Vagina (tissue), 2 donors: ENCODE results near the gene GADL1. TPM values are rescaled to one million over a fixed set of nuclear protein-coding genes. Genes with fewer than 3 reads are reported as not detected.

ENCODE experiments used
- DNase-seq, 2 donors: peaks; one replicate each; pipeline ENCODE4 v3.0.0-alpha.2; 2017; ENCODE audit errors: extremely low spot score in 2 of 2
- H3K27ac ChIP-seq: fragments of 200-600 bp; sonication (generic); one replicate; pipeline ENCODE4 v1.5.1; 2019
- H3K27me3 ChIP-seq: fragments of 200-600 bp; sonication (generic); one replicate; pipeline ENCODE4 v1.5.1; 2019
- H3K36me3 ChIP-seq, 2 donors: fragments of 200-600 bp; sonication (generic); one replicate each; pipeline ENCODE4 v1.5.1; 2017 to 2019
- H3K4me1 ChIP-seq: fragments of 200-600 bp; sonication (generic); one replicate; pipeline ENCODE4 v1.5.1; 2019
- H3K4me3 ChIP-seq, 2 donors: fragments of 200-600 bp; sonication (generic); 1 replicate in 1 of 2; 2 replicates in 1 of 2; pipeline ENCODE4 v1.5.1; 2016 to 2019
- H3K9me3 ChIP-seq: fragments of 200-600 bp; sonication (generic); one replicate; pipeline ENCODE4 v1.5.1; 2019
- POLR2A ChIP-seq, 2 donors: fragments of 450-650 bp; IDR thresholded peaks; one replicate each; pipeline ENCODE4 v1.6.1; 2017; ENCODE audit warnings: antibody characterized with exemption in 2 of 2, mild to moderate bottlenecking in 2 of 2, moderate library complexity in 2 of 2
- POLR2AphosphoS5 ChIP-seq, 2 donors: sonication (generic); formaldehyde crosslinking; IDR thresholded peaks; one replicate each; pipeline ENCODE4 v1.9.0; 2017; ENCODE audit warnings: antibody characterized with exemption in 2 of 2, mild to moderate bottlenecking in 2 of 2, low read depth in 1 of 2; ENCODE audit not compliant: insufficient read depth in 1 of 2
- intact Hi-C: fragments of 100-400 bp; cut with DNase I; formaldehyde crosslinking; loops from one replicate; pipeline ENCODE4 v1.15.1; 2023
- total RNA-seq: library from RNA; depleted of rRNA; stranded (reverse); fragments of >200 nt; gene quantifications from one replicate; pipeline ENCODE4 v1.2.3, GENCODE V29; 2016
- TF ChIP-seq, protein P1 (sequence below), 3 experiments: fragments of 450-650 bp in 2 of 3; fragments of 200-600 bp in 1 of 3; sonication (generic) in 1 of 3; IDR thresholded peaks; one replicate each; pipeline ENCODE4 v1.5.1; 2017 to 2019; ENCODE audit warnings: antibody characterized with exemption in 3 of 3, mild to moderate bottlenecking in 2 of 3, moderate library complexity in 2 of 3

The GADL1 gene
- total RNA-seq, 1 donor from 2014 or later: not detected

DNA sequence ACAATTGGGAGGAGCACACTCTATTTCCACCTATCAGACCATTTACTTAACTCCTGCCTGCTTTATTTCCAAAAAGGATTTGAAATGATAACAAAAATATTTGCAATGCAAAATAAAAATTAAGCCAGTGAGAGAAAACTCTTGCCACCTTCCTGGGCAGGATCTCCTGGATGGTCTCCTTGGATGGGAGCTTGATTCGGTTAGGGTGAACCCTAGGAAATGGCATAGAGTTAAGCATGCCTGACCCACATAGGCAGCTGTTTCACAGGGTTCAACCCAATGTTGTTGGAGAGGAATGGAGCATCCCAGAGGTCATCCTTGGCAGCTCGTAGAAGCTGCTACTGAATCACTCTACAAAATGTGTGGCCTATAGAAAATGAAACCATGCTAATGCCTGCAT, 204.3 kb downstream of the GADL1 start:
- peaks cover 70% of the 10 kb centered on the region for H3K4me1 ChIP-seq

DNA sequence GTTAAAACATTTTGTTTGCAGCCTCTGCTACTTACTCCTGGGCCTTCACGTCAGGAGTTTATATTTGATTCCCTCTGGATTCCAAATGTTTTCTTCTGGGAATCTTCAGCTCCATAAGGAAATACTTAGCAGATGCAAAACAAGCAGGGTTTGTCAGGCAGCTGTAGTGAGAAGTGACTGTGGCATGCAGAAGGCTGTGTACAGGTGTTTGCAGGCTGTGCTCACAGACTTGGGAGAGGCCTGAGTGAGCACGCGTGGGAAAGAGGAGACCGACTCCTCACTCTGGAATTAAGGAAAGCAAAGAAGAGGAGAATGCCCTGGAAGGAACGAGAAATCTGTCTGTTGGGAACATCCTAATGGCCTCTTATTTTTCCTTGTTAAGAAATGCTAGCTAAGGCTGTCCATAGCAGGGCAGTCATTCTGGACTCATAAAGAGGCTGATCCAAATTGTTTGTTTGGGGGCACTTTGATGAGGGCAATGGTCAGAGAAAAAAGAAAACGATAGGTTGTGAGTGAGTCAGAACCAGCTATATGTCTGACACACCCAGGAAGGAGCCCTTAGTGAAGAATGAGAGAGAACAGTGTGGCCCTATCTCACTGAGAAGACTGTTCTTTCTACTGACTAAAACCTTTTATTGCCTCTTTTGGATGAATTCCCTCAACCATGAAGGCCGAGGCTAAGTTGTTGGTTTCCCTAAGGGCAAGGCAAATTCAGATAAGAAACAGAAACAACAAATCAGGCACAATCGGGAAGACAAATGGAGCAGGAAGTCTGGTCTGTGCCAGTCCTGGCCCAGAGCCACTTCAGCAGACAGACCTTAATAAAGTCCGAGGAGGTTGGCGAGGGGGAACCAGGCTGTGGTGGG, 205.5 kb downstream of the GADL1 start:
- no peak overlapping the region for H3K4me3 ChIP-seq
- DNase-seq: no peak
- peaks cover 82% of the 10 kb centered on the region for H3K4me1 ChIP-seq
- no peaks in the 10 kb centered on the region for H3K9me3 ChIP-seq
- peak overlapping the region; percentile 84 for H3K27ac ChIP-seq
- H3K36me3 ChIP-seq: peaks cover 0 to 16% of the 10 kb centered on the region in 2 donors
- no peaks in the 10 kb centered on the region for H3K27me3 ChIP-seq
- intact Hi-C loops: loop anchor here (10.0 kb wide), 1 partner anchor 74 kb away; no protein-coding TSS in a partner anchor
- TF ChIP-seq POLR2AphosphoS5 (IDR thresholded peaks at IDR 0.05; ENCODE audit: insufficient read depth in 1 of 2, low read depth in 1 of 2) (peak in 1 of 2 donors; percentile 32), POLR2A (IDR thresholded peaks at IDR 0.05) (no peak)

More for the DNA sequence above, 204.3 kb downstream of the GADL1 start:
- Histone ChIP-seq H3K27ac (peak overlapping the region; percentile 84), H3K27me3 (no peaks in the 10 kb centered on the region), H3K36me3 (peaks cover 0 to 28% of the 10 kb centered on the region in 2 donors), H3K9me3 (no peaks in the 10 kb centered on the region), H3K4me3 (no peak overlapping the region)
- intact Hi-C loops: loop anchor here (10.0 kb wide), 1 partner anchor 575 kb away; no protein-coding TSS in a partner anchor
- TF ChIP-seq POLR2AphosphoS5 (IDR thresholded peaks at IDR 0.05; ENCODE audit: insufficient read depth in 1 of 2, low read depth in 1 of 2): no peak
- TF ChIP-seq, protein P1, sequence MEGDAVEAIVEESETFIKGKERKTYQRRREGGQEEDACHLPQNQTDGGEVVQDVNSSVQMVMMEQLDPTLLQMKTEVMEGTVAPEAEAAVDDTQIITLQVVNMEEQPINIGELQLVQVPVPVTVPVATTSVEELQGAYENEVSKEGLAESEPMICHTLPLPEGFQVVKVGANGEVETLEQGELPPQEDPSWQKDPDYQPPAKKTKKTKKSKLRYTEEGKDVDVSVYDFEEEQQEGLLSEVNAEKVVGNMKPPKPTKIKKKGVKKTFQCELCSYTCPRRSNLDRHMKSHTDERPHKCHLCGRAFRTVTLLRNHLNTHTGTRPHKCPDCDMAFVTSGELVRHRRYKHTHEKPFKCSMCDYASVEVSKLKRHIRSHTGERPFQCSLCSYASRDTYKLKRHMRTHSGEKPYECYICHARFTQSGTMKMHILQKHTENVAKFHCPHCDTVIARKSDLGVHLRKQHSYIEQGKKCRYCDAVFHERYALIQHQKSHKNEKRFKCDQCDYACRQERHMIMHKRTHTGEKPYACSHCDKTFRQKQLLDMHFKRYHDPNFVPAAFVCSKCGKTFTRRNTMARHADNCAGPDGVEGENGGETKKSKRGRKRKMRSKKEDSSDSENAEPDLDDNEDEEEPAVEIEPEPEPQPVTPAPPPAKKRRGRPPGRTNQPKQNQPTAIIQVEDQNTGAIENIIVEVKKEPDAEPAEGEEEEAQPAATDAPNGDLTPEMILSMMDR (IDR thresholded peaks at IDR 0.05): no peak
- no peak for TF ChIP-seq POLR2A (IDR thresholded peaks at IDR 0.05)
- DNase-seq: no peak

DNA sequence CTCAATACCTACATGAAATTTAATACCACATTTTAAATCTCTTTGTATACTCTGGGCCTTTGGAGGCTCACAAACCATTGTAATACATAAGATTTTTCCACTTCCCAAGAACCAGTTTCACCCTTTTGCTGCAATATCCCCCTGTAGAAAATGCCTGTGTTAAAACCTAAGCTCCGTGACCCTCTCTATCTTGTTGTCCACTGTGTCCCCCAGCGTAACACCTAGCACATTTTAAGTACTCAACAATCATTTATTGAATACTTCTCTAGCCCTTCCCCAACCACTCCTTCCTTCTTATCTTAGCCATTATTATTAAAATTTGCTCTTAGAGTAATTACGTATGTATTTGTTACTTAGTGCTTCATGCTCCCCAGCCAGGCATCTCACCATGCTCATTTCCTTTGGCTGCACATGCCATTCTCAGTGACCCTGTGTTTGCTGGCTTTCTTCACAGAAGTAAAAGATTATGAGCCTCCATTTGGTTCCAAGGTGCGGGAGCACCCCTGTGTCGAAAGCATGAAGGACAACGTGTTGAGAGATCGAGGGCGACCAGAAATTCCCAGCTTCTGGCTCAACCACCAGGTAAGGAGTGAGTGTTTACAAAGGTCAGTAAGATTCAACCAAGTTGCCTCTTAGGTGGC, 206.4 kb downstream of the GADL1 start:
- peaks cover 88% of the 10 kb centered on the region for H3K4me1 ChIP-seq
- no peaks in the 10 kb centered on the region for H3K9me3 ChIP-seq
- H3K27me3 ChIP-seq: no peaks in the 10 kb centered on the region
- no peak overlapping the region for H3K4me3 ChIP-seq
- H3K36me3 ChIP-seq: peaks cover 0 to 15% of the 10 kb centered on the region in 2 donors
- intact Hi-C loops: loop anchor here (10.0 kb wide), 1 partner anchor 73 kb away; no protein-coding TSS in a partner anchor
- DNase-seq: no peak
- TF ChIP-seq POLR2AphosphoS5 (IDR thresholded peaks at IDR 0.05; ENCODE audit: insufficient read depth in 1 of 2, low read depth in 1 of 2) (no peak), POLR2A (IDR thresholded peaks at IDR 0.05) (no peak)
- TF ChIP-seq, protein P1 (IDR thresholded peaks at IDR 0.05): no peak
- H3K27ac ChIP-seq: peak overlapping the region; percentile 84

DNA sequence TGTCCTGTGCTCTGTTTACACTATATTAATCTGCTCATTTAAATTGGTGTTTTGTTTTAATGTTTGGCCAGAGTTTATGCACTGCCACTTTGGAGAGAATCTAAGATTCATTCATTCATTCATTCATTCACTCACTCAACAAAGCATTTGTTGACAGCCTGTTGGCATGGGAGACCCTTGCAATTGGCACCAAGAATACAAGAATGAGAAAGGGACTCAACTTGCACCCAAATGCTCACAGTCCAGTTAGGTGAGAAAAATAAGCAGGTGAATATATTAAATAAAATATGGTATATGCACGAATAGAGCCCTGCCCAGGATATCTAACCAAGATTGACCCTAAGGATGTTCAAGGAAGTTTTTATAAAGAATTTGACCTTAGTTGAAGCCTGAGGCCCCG, 207.7 kb downstream of the GADL1 start:
- H3K27ac ChIP-seq: no peak overlapping the region
- no peak overlapping the region for H3K4me3 ChIP-seq
- peaks cover 0 to 6% of the 10 kb centered on the region in 2 donors for H3K36me3 ChIP-seq
- no peak for DNase-seq
- H3K4me1 ChIP-seq: peaks cover 93% of the 10 kb centered on the region
- no peaks in the 10 kb centered on the region for H3K27me3 ChIP-seq
- intact Hi-C loops: loop anchor here (10.0 kb wide), 1 partner anchor 72 kb away; no protein-coding TSS in a partner anchor
- no peak for TF ChIP-seq POLR2A (IDR thresholded peaks at IDR 0.05)
- no peak for TF ChIP-seq POLR2AphosphoS5 (IDR thresholded peaks at IDR 0.05; ENCODE audit: insufficient read depth in 1 of 2, low read depth in 1 of 2)
- TF ChIP-seq, protein P1 (IDR thresholded peaks at IDR 0.05): no peak
- H3K9me3 ChIP-seq: no peaks in the 10 kb centered on the region

DNA sequence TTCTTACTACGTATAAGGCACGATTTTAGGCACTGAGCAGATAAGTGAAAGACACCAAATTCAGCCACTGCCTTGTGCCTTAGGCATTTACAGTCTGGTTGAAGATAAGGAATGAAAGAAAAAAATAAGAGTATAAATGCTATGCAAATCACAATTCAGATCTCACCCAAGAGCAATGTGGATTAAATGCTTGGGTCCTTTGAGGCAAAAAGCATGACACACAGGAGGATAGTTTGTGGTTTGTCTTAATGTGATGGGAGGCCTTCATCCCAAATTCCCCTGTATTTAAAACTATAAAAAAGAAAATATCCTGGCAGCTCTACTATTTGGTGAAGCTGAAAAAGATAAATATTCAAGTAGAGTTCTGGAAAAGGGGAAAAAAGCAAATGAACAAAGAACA, 208.3 kb downstream of the GADL1 start:
- H3K27me3 ChIP-seq: no peaks in the 10 kb centered on the region
- no peak overlapping the region for H3K4me3 ChIP-seq
- peaks cover 93% of the 10 kb centered on the region for H3K4me1 ChIP-seq
- TF ChIP-seq POLR2AphosphoS5 (IDR thresholded peaks at IDR 0.05; ENCODE audit: insufficient read depth in 1 of 2, low read depth in 1 of 2) (no peak), POLR2A (IDR thresholded peaks at IDR 0.05) (no peak)
- TF ChIP-seq, protein P1 (IDR thresholded peaks at IDR 0.05): no peak
- no peaks in the 10 kb centered on the region for H3K9me3 ChIP-seq
- DNase-seq: no peak
- H3K27ac ChIP-seq: peak overlapping the region; percentile 46
- H3K36me3 ChIP-seq: peaks cover 0 to 6% of the 10 kb centered on the region in 2 donors
- intact Hi-C loops: loop anchor here (10.0 kb wide), 1 partner anchor 71 kb away; no protein-coding TSS in a partner anchor
